VCaP (cell line): ENCODE results near the gene PRRT1.

ENCODE experiments used
- H3K27ac ChIP-seq: fragments of 450-650 bp; 2 replicates; pipeline ENCODE4 v1.5.1; 2017
- CTCF ChIP-seq: fragments of 450-650 bp; conservative IDR thresholded peaks from 2 replicates; pipeline ENCODE4 v1.5.1; 2017; ENCODE audit warnings: mild to moderate bottlenecking, moderate library complexity

Gene PRRT1

DNA sequence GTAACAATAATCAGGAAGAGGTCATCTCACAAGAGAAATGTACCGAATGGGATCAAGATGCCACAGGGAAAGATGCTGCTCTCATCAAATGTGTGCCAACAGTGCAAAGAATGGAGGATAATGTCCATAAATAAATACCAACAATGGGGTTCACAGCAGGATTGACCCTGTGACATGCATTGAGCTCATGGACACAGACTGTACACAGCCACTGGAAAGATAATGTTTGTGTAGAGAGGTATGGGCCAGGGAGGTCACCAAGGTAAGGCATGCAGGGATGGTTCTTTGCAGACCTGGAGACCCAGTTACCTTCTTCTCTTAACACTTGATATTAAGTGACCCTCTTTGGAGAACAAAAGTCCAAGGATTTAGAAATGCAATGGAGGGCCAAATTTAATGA is 22.7 kb upstream of the PRRT1 start:
- no peak overlapping the region for H3K27ac ChIP-seq
- TF ChIP-seq CTCF, result no peak

DNA sequence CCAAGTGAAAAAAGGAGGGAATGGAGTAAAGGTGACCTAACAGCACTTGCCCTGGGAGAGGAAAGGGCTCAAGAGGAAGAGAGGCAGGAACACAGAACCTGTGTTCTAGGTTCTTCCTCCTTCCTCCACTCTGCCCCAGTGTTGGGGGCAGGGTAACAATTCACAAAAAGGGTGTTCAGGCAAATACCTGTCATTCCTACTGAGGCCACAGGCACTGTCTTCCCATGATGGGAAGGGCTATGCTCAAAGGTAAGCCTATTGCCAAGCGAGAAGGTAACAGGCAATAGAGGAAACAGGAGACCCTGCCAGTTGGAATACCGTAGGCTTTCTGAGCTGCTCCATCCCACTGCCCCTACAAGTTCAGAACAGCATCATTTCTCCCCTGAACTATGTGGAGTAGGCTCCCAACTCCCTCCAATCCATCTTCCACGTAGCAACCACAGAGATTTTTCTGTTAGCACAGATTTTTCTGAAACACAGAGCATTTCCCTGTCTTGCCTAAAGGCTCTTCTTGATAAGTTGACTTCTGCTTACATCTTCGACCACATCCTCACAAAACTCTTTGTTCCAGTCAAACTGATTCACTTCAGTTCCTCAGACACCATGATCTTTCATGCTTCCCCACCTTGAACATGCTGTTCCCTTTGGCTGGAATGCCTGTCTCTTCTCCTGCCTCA is 21.4 kb upstream of the PRRT1 start:
- no peak for TF ChIP-seq CTCF
- H3K27ac ChIP-seq, result no peak overlapping the region

DNA sequence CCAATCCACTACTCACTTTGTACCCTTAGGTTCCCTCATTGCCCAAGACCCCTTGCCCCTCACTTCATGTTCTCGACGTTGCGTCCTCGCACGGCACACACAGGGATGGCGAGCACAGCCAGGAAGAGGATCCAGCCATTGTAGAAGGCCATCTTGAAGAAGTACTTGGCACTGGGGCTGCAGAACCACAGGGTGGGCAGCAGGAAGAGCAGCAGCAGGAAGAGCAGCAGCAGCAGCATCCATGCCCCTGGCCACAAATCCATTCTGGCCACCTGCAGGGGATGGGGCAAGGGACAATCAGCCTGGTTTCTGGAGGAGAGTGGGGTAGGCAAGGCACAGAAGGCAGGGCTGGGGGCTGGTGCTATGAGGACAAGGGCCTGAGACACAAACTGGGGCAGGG is 19.5 kb upstream of the PRRT1 start:
- TF ChIP-seq CTCF, result no peak
- H3K27ac ChIP-seq, result no peak overlapping the region

DNA sequence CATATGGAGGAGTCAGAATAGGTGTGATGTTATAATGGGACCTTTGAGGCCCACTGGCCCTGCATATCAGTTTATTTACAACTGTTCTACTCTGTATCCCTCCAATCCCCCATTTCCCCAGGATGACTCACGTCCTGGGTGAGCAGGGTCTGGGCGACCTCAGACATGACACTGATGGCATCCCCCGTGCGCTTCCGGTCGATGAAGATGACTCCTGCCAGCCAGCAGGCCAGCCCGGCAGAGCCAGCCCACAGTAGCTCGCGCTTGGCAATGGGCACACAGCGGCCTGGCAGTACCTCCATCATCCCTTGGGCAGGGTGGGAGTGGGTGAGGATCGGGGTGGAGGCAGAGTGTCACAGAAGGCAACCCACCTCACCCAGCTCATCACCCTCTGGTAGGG is 18.6 kb upstream of the PRRT1 start:
- no peak overlapping the region for H3K27ac ChIP-seq
- no peak for TF ChIP-seq CTCF

- no peak for TF ChIP-seq CTCF
- H3K27ac ChIP-seq, result no peak overlapping the region
These were observed 17.3 kb upstream of the PRRT1 start for GRCh38 chr6:32168807-32169591.

DNA sequence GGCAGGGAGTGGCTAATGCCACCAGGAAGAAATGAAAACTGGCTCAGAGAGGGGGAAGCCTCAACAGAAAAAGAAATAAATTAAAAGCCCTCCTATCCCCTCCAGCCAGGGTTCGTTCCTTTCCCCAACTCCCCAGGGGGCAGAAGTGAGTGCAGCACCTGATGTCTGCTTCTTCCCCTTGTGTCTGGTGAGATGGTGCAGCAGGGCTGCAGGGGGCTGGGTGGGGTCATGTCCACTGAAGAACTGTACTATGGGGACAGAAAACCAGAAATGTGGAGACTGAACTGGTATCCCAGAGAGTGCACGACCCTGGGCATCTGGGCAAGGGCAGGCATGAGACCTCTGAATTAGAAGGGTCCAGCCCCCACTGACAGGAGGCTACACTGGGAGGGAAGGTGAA is 16.6 kb upstream of the PRRT1 start:
- H3K27ac ChIP-seq, result no peak overlapping the region
- TF ChIP-seq CTCF, result no peak

DNA sequence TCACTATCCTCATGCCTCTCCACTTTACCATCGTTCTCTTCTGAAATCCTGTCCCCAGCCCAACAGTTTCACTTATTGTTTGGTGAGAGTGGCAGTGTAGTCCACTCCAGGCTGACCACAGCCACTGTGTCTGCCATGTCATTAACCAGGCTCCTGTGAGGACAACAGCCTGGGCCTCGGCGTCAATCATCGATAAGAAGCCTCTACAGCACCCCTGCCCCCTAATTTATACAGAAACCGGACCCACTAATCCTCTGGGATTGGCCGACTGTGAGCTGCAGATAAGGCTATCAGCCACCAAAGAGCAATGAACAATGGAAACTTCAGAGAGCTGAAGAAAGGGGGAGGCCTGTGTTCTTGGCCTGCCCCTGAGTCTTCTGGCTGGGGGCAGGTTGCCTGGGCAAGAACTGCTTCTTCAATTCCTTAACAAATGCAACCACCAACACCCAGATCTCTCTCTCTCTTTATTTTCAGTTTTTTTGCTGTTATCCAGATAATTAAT is 16.1 kb upstream of the PRRT1 start:
- TF ChIP-seq CTCF, result no peak
- H3K27ac ChIP-seq, result no peak overlapping the region
